HEK293 (cell line): Measurements from ENCODE around the gene TICAM1.
"Not testable (repeated sequence)": the region's sequence is repeated elsewhere in the genome, so short reads cannot be mapped to it uniquely, and the experiment has no call there.

ENCODE experiments used
- CTCF ChIA-PET: fragments of 350-600 bp; formaldehyde crosslinking; extraction: SDS; loops from one replicate; lab custom pipeline; 2021; ENCODE audit warnings: antibody characterized with exemption; lab: Yijun Ruan, JAX
- POLR2A ChIA-PET: fragments of 300-600 bp; formaldehyde crosslinking; extraction: SDS; loops from one replicate; lab custom pipeline; 2020; ENCODE audit warnings: antibody characterized with exemption, inconsistent platforms; lab: Yijun Ruan, JAX
- H3K27ac ChIP-seq: fragments of 200-500 bp; sonication (Bioruptor generic); 2 replicates; pipeline ENCODE4 v1.5.1; 2014; ENCODE audit warnings: low read depth, low read length, control low read depth, inconsistent platforms; ENCODE audit errors: extremely low read depth
- H3K36me3 ChIP-seq, 2 experiments: fragments of 200-500 bp in 1 of 2; sonication (Bioruptor generic) in 1 of 2; 1 replicate in 1 of 2; 2 replicates in 1 of 2; pipeline ENCODE4 v1.5.1; 2014 to 2017; ENCODE audit warnings: inconsistent platforms in 2 of 2, low read length in 2 of 2; ENCODE audit not compliant: control insufficient read depth in 2 of 2, insufficient read depth in 1 of 2
- H3K4me1 ChIP-seq: fragments of 200-500 bp; sonication (Bioruptor generic); 2 replicates; pipeline ENCODE4 v1.5.1; 2014; ENCODE audit warnings: mild to moderate bottlenecking, low read length, inconsistent platforms; ENCODE audit not compliant: control insufficient read depth, insufficient read depth
- H3K4me3 ChIP-seq: 2 replicates; pipeline ENCODE4 v1.5.1; 2011; ENCODE audit warnings: low read depth, mild to moderate bottlenecking, control low read depth, low read length, moderate library complexity
- H3K9me3 ChIP-seq: fragments of 200-500 bp; sonication (Bioruptor generic); 2 replicates; pipeline ENCODE4 v1.5.1; 2014; ENCODE audit warnings: low read depth, low read length, inconsistent platforms; ENCODE audit not compliant: control insufficient read depth, insufficient read depth
- EGR2 ChIP-seq: fragments of 450-650 bp; formaldehyde crosslinking; IDR thresholded peaks from 2 replicates; pipeline ENCODE4 v1.5.1; 2016; ENCODE audit warnings: low read depth, missing biosample characterization, missing genetic modification characterization
- KLF8 ChIP-seq: fragments of 450-650 bp; formaldehyde crosslinking; IDR thresholded peaks from 2 replicates; pipeline ENCODE4 v1.5.1; 2016; ENCODE audit warnings: missing biosample characterization, missing genetic modification characterization
- MZF1 ChIP-seq: fragments of 450-650 bp; formaldehyde crosslinking; IDR thresholded peaks from 2 replicates; pipeline ENCODE4 v1.5.1; 2017; ENCODE audit warnings: missing biosample characterization, missing genetic modification characterization, borderline replicate concordance
- ZFHX2 ChIP-seq: fragments of 450-650 bp; formaldehyde crosslinking; conservative IDR thresholded peaks from 2 replicates; pipeline ENCODE4 v1.5.1; 2016; ENCODE audit warnings: missing biosample characterization, missing genetic modification characterization
- ZNF174 ChIP-seq: fragments of 450-650 bp; formaldehyde crosslinking; IDR thresholded peaks from 2 replicates; pipeline ENCODE4 v1.5.0; 2017; ENCODE audit warnings: missing biosample characterization, mild to moderate bottlenecking, missing genetic modification characterization
- ZNF548 ChIP-seq: fragments of 450-650 bp; formaldehyde crosslinking; IDR thresholded peaks from 2 replicates; pipeline ENCODE4 v1.5.1; 2016; ENCODE audit warnings: missing biosample characterization, missing genetic modification characterization
- ZNF549 ChIP-seq: fragments of 450-650 bp; IDR thresholded peaks from 2 replicates; pipeline ENCODE4 v1.5.1; 2018; ENCODE audit warnings: missing biosample characterization, missing genetic modification characterization, mild to moderate bottlenecking, inconsistent platforms, moderate library complexity
- ZNF558 ChIP-seq: fragments of 450-650 bp; formaldehyde crosslinking; IDR thresholded peaks from 2 replicates; pipeline ENCODE4 v1.5.1; 2016; ENCODE audit warnings: missing biosample characterization, missing genetic modification characterization
- ZNF626 ChIP-seq: fragments of 450-650 bp; sonication (Bioruptor Pico); formaldehyde crosslinking; IDR thresholded peaks from 2 replicates; pipeline ENCODE4 v1.5.1; 2018; ENCODE audit warnings: missing biosample characterization, missing genetic modification characterization, inconsistent platforms
- ZNF664 ChIP-seq: fragments of 450-650 bp; formaldehyde crosslinking; IDR thresholded peaks from 2 replicates; pipeline ENCODE4 v1.5.1; 2016; ENCODE audit warnings: missing biosample characterization, missing genetic modification characterization
- TF ChIP-seq, protein P1 (sequence below): fragments of 450-650 bp; formaldehyde crosslinking; IDR thresholded peaks from 2 replicates; pipeline ENCODE4 v1.5.1; 2016; ENCODE audit warnings: missing biosample characterization, missing genetic modification characterization
- TF ChIP-seq, protein P2 (sequence below): fragments of 450-650 bp; formaldehyde crosslinking; optimal IDR thresholded peaks from 2 replicates; pipeline ENCODE3; 2016; ENCODE audit warnings: missing biosample characterization, mild to moderate bottlenecking, missing genetic modification characterization
- TF ChIP-seq, protein P3 (sequence below): sonication (generic); formaldehyde crosslinking; IDR thresholded peaks from 2 replicates; pipeline ENCODE4 v1.8.1; 2022; ENCODE audit warnings: mild to moderate bottlenecking, moderate library complexity, missing genetic modification reagents
- TF ChIP-seq, protein P4 (sequence below): fragments of 450-650 bp; formaldehyde crosslinking; IDR thresholded peaks from 2 replicates; pipeline ENCODE4; 2016; ENCODE audit warnings: missing biosample characterization, missing genetic modification characterization
- TF ChIP-seq, protein P5 (sequence below): fragments of 450-650 bp; formaldehyde crosslinking; IDR thresholded peaks from 2 replicates; pipeline ENCODE4 v1.5.1; 2016; ENCODE audit warnings: missing biosample characterization, missing genetic modification characterization
- TF ChIP-seq, protein P6 (sequence below): fragments of 450-650 bp; formaldehyde crosslinking; IDR thresholded peaks from 2 replicates; pipeline ENCODE4 v1.5.1; 2016; ENCODE audit warnings: missing biosample characterization, missing genetic modification characterization

TICAM1 gene

DNA sequence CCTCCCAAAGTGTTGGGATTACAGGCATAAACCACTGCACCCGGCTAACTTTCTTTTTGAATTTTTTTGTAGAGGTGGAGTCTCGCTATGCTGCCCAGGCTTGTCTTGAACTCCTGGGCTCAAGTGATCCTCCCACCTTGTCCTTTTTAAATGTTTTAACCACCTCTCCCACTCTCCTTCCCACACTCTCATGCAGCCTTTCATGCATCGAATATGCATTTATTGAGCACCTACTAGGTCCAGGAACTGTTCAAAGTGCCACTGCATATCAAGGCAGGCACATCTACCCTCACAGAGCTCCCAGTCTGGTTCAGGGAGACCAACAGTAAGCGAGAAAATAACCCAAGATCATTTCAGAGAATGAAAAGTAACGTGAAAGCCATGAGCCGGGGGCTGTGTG is 1.2 kb downstream of the TICAM1 start:
- Histone ChIP-seq H3K27ac (no peak overlapping the region), H3K4me3 (no peak overlapping the region), H3K4me1 (no peaks in the 10 kb centered on the region), H3K36me3 (no peaks in the 10 kb centered on the region)
- POLR2A ChIA-PET: no interaction called here
- CTCF ChIA-PET: interaction anchor here (0.6 to 0.7 kb wide), 2 partner anchors 81 to 93 kb away, joined by 3 read pairs; no protein-coding TSS in a partner anchor
- TF ChIP-seq, protein P1, sequence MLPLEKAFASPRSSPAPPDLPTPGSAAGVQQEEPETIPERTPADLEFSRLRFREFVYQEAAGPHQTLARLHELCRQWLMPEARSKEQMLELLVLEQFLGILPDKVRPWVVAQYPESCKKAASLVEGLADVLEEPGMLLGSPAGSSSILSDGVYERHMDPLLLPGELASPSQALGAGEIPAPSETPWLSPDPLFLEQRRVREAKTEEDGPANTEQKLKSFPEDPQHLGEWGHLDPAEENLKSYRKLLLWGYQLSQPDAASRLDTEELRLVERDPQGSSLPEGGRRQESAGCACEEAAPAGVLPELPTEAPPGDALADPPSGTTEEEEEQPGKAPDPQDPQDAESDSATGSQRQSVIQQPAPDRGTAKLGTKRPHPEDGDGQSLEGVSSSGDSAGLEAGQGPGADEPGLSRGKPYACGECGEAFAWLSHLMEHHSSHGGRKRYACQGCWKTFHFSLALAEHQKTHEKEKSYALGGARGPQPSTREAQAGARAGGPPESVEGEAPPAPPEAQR: no peak
- TF ChIP-seq, protein P2, sequence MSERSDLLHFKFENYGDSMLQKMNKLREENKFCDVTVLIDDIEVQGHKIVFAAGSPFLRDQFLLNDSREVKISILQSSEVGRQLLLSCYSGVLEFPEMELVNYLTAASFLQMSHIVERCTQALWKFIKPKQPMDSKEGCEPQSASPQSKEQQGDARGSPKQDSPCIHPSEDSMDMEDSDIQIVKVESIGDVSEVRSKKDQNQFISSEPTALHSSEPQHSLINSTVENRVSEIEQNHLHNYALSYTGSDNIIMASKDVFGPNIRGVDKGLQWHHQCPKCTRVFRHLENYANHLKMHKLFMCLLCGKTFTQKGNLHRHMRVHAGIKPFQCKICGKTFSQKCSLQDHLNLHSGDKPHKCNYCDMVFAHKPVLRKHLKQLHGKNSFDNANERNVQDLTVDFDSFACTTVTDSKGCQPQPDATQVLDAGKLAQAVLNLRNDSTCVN (tag by site-specific recombination): no peak
- TF ChIP-seq EGR2 (peak; percentile 57; the same call in 1 of the 2 replicates), ZNF558 (no peak), ZNF549 (tag by site-specific recombination) (no peak), ZNF626 (tag by site-specific recombination) (no peak), KLF8 (tag by site-specific recombination) (no peak), ZFHX2 (tag by site-specific recombination) (peak; percentile 66), ZNF664 (peak; percentile 97)
- TF ChIP-seq, protein P3, sequence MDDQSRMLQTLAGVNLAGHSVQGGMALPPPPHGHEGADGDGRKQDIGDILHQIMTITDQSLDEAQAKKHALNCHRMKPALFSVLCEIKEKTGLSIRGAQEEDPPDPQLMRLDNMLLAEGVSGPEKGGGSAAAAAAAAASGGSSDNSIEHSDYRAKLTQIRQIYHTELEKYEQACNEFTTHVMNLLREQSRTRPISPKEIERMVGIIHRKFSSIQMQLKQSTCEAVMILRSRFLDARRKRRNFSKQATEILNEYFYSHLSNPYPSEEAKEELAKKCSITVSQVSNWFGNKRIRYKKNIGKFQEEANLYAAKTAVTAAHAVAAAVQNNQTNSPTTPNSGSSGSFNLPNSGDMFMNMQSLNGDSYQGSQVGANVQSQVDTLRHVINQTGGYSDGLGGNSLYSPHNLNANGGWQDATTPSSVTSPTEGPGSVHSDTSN (CRISPR knock-in tag): no peak
- TF ChIP-seq, all 188 proteins: peak for 3
- H3K9me3 ChIP-seq: no peaks in the 10 kb centered on the region

DNA sequence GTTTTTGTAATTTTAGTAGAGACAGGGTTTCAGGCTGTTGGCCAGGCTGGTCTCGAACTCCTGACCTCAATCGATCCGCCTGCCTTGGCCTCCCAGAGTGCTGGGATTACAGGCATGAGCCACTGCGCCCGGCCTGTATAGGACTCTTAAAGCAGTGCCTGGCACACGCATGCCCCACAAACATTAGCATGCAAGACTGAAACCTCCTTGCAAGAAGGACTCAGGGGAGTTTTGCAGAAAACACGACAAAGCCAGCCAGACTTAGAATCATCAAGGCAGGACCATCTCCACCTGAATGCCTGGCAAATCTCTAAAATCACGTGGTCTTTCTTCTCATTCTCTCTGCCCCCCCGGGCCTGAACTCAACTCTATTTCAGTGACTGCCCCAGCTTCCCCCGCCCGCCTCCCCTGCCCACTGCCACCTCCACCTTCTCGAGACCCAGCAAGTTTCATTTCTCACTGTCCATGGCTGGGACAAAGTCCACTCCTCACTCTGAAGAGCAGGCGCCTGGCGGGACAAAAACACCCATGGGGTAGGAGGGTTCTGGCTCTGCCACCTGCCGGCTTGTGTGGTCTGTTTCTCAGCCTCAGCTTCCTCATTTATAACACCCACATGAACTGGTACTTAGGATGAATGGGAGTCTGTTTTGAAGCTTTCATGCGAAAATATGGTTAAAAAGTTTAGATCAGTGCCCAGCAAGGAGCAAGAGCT is 2.4 kb downstream of the TICAM1 start:
- TF ChIP-seq MZF1 (tag by site-specific recombination) (no peak), ZNF626 (tag by site-specific recombination) (no peak), EGR2 (peak; percentile 81), ZNF174 (no peak), ZFHX2 (tag by site-specific recombination) (peak; percentile 84)
- CTCF ChIA-PET: interaction anchor here (1.0 to 1.2 kb wide), 2 partner anchors 19 to 38 kb away, joined by 3 to 4 read pairs; no protein-coding TSS in a partner anchor

DNA sequence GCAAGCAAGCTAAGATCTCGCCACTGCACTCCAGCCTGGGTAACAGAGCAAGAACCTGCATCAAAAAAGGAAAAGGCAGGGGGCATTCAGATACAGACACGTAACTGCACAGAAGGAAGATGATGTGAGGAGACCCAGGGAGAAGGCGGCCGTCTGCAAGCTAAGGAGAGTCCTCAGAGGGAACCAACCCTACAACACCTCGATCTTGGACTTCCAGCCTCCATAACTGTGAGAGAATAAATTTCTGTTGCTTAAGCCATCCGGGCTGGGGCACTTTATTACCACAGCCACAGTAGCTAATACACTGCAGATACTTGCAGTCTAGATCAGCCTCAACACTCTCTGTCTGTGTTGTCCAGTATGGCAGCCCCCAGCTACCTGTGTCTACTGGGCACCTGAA is 7.9 kb downstream of the TICAM1 start:
- CTCF ChIA-PET: interaction anchor here (1.0 to 5.9 kb wide), 3 partner anchors 14 to 28 kb away, joined by 5 to 44 read pairs (median 9); no protein-coding TSS in a partner anchor
- Histone ChIP-seq H3K4me1 (no peaks in the 10 kb centered on the region), H3K9me3 (no peaks in the 10 kb centered on the region), H3K27ac (no peak overlapping the region)
- TF ChIP-seq KLF8 (tag by site-specific recombination): no peak
- TF ChIP-seq EGR2: no peak
- TF ChIP-seq, protein P4, sequence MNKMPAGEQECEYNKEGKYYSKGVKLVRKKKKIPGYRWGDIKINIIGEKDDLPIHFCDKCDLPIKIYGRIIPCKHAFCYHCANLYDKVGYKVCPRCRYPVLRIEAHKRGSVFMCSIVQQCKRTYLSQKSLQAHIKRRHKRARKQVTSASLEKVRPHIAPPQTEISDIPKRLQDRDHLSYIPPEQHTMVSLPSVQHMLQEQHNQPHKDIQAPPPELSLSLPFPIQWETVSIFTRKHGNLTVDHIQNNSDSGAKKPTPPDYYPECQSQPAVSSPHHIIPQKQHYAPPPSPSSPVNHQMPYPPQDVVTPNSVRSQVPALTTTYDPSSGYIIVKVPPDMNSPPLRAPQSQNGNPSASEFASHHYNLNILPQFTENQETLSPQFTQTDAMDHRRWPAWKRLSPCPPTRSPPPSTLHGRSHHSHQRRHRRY (tag by site-specific recombination): no peak
- TF ChIP-seq, protein P5, sequence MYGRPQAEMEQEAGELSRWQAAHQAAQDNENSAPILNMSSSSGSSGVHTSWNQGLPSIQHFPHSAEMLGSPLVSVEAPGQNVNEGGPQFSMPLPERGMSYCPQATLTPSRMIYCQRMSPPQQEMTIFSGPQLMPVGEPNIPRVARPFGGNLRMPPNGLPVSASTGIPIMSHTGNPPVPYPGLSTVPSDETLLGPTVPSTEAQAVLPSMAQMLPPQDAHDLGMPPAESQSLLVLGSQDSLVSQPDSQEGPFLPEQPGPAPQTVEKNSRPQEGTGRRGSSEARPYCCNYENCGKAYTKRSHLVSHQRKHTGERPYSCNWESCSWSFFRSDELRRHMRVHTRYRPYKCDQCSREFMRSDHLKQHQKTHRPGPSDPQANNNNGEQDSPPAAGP: no peak
- peak; percentile 95 for TF ChIP-seq ZNF548 (tag by site-specific recombination)
- TF ChIP-seq, protein P6, sequence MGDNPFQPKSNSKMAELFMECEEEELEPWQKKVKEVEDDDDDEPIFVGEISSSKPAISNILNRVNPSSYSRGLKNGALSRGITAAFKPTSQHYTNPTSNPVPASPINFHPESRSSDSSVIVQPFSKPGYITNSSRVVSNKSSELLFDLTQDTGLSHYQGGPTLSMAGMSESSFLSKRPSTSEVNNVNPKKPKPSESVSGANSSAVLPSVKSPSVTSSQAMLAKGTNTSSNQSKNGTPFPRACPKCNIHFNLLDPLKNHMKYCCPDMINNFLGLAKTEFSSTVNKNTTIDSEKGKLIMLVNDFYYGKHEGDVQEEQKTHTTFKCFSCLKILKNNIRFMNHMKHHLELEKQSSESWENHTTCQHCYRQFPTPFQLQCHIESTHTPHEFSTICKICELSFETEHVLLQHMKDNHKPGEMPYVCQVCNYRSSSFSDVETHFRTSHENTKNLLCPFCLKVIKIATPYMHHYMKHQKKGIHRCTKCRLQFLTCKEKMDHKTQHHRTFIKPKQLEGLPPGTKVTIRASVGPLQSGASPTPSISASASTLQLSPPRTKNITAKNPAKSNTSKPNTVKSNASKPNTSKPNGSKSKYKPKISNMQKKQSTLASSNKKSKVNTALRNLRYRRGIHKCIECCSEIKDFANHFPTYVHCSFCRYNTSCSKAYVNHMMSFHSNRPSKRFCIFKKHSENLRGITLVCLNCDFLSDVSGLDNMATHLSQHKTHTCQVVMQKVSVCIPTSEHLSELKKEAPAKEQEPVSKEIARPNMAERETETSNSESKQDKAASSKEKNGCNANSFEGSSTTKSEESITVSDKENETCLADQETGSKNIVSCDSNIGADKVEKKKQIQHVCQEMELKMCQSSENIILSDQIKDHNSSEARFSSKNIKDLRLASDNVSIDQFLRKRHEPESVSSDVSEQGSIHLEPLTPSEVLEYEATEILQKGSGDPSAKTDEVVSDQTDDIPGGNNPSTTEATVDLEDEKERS (tag by site-specific recombination): no peak
- TF ChIP-seq, all 188 proteins: peak for 1
- POLR2A ChIA-PET: interaction anchor here (0.6 kb wide), 1 partner anchor 219 kb away, joined by 4 read pairs; no protein-coding TSS in a partner anchor
- Histone ChIP-seq H3K4me3 (no peak overlapping the region), H3K36me3 (no peaks in the 10 kb centered on the region; a peak in 1 of 3 replicates)

More for the DNA sequence above, 2.4 kb downstream of the TICAM1 start:
- H3K36me3 ChIP-seq: no peaks in the 10 kb centered on the region
- H3K27ac ChIP-seq: no peak overlapping the region
- H3K4me3 ChIP-seq: no peak overlapping the region
- POLR2A ChIA-PET: interaction anchor here (0.7 kb wide), 1 partner anchor 7 kb away, joined by 3 read pairs; no protein-coding TSS in a partner anchor
- no peaks in the 10 kb centered on the region for H3K9me3 ChIP-seq
- H3K4me1 ChIP-seq: no peaks in the 10 kb centered on the region

DNA sequence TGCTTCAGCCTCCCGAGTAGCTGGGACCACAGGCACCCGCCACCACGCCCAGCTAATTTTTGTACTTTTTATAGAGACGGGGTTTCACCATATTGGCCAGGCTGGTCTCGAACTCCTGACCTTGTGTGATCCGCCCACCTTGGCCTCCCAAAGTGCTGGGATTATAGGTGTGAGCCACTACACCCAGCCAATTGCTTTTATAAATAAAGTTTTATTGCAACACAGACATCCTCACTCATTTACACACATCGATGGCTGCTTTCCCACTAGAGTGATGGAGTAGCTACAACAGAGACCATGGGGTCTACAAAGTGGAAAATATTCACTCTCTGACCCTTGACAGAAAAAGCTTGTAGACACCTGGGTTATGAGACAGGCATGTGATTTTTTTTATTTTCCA is 9.2 kb downstream of the TICAM1 start:
- H3K4me1 ChIP-seq, H3K4me3 ChIP-seq, H3K9me3 ChIP-seq, H3K27ac ChIP-seq, POLR2A ChIA-PET, H3K36me3 ChIP-seq: not testable (repeated sequence)
- CTCF ChIA-PET: interaction anchor here (0.6 to 5.9 kb wide), 5 partner anchors 12 to 549 kb away, joined by 3 to 44 read pairs (median 4); no protein-coding TSS in a partner anchor
